Measurements from ENCODE around the gene ARHGAP6.

ARHGAP6 gene

GRCh38 chrX:11424903-11425674 lies 240.6 kb downstream of the ARHGAP6 start:
- Histone ChIP-seq H3K36me3 (no peaks in the 10 kb centered on the region), H3K27me3 (ENCODE audit: insufficient read depth, low read depth, severe bottlenecking) (peaks cover 46% of the 10 kb centered on the region), H3K9me3 (ENCODE audit: severe bottlenecking) (no peaks in the 10 kb centered on the region), H3K4me3 (ENCODE audit: low read depth, low read length) (no peak overlapping the region), H3K27ac (no peak overlapping the region)
- no peak for DNase-seq
- TF ChIP-seq CTCF (IDR thresholded peaks at IDR 0.05; ENCODE audit: low read depth, low read length): no peak

GRCh38 chrX:11423949-11424348 lies 241.8 kb downstream of the ARHGAP6 start:
- Histone ChIP-seq H3K27me3 (ENCODE audit: insufficient read depth, low read depth, severe bottlenecking) (peaks cover 52% of the 10 kb centered on the region), H3K27ac (no peak overlapping the region), H3K4me3 (ENCODE audit: low read depth, low read length) (no peak overlapping the region), H3K9me3 (ENCODE audit: severe bottlenecking) (no peaks in the 10 kb centered on the region), H3K36me3 (no peaks in the 10 kb centered on the region)
- TF ChIP-seq CTCF (IDR thresholded peaks at IDR 0.05; ENCODE audit: low read depth, low read length): no peak
- no peak for DNase-seq

GRCh38 chrX:11423362-11423818 lies 242.3 kb downstream of the ARHGAP6 start:
- Histone ChIP-seq H3K9me3 (ENCODE audit: severe bottlenecking) (no peaks in the 10 kb centered on the region), H3K36me3 (no peaks in the 10 kb centered on the region), H3K4me3 (ENCODE audit: low read depth, low read length) (no peak overlapping the region), H3K27ac (no peak overlapping the region), H3K27me3 (ENCODE audit: insufficient read depth, low read depth, severe bottlenecking) (peaks cover 51% of the 10 kb centered on the region)
- no peak for TF ChIP-seq CTCF (IDR thresholded peaks at IDR 0.05; ENCODE audit: low read depth, low read length)
- no peak for DNase-seq

- no peak for DNase-seq
- Histone ChIP-seq H3K27me3 (ENCODE audit: insufficient read depth, low read depth, severe bottlenecking) (peaks cover 43% of the 10 kb centered on the region), H3K9me3 (ENCODE audit: severe bottlenecking) (no peaks in the 10 kb centered on the region), H3K36me3 (no peaks in the 10 kb centered on the region), H3K4me3 (ENCODE audit: low read depth, low read length) (no peak overlapping the region), H3K27ac (no peak overlapping the region)
- no peak for TF ChIP-seq CTCF (IDR thresholded peaks at IDR 0.05; ENCODE audit: low read depth, low read length)
Observed at GRCh38 chrX:11422525-11422857, 243.2 kb downstream of the ARHGAP6 start.

- H3K27ac ChIP-seq: no peak overlapping the region
- no peaks in the 10 kb centered on the region for H3K9me3 ChIP-seq (ENCODE audit: severe bottlenecking)
- H3K36me3 ChIP-seq: no peaks in the 10 kb centered on the region
- peaks cover 38% of the 10 kb centered on the region for H3K27me3 ChIP-seq (ENCODE audit: insufficient read depth, low read depth, severe bottlenecking)
- H3K4me3 ChIP-seq (ENCODE audit: low read depth, low read length): no peak overlapping the region
- no peak for TF ChIP-seq CTCF (IDR thresholded peaks at IDR 0.05; ENCODE audit: low read depth, low read length)
- DNase-seq: no peak
Observed at GRCh38 chrX:11421805-11422524, 243.8 kb downstream of the ARHGAP6 start.

Data from WERI-Rb-1 (cell line).